ENCODE measurements around the gene GPR108. TPM values are rescaled to one million over a fixed set of nuclear protein-coding genes. Genes with fewer than 3 reads are reported as not detected.

The GPR108 gene
- total RNA-seq, 1 donor from 2014 or later: 22.5 TPM

DNA sequence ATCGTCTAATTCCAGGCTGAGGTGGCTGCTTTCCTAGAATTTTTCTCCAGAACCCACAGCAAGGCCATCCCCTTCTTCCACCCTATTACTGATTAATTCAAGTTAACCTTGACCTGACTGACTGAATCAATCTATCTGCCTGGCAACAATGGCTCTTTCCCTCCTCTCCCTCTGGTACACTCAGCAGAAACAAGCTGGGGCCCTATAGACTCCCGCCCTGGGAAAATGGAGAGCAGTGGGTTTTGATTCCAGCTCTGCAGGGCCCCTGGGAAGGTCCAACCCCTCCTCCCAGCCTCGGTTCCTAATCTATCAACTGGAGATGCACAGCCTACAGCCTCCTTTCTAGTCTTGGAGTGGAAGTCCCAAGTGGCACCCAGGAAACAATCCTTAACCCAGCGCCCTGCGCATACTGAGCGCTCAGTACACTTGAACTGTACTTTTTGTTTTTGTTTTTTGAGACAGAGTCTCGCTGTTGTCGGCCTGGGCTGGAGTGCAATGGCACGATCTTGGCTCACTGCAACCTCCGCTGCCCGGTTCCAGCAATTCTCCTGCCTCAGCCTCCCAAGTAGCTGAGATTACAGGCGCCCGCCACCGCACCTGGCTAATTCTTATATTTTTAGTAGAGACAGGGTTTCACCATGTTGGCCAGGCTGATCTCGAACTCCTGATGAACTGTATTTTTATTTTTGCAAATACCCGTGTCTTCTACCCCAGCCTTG, 11.7 kb downstream of the GPR108 start:
- no peak for DNase-seq (ENCODE audit: low spot score)

GRCh38 chr19:6724631-6725492, 12.5 kb downstream of the GPR108 start:
- DNase-seq (ENCODE audit: low spot score): no peak
- intact Hi-C loops (cut with DNase I): no loop called here

More for the DNA sequence above, 11.7 kb downstream of the GPR108 start:
- intact Hi-C loops (cut with DNase I): no loop called here

DNA sequence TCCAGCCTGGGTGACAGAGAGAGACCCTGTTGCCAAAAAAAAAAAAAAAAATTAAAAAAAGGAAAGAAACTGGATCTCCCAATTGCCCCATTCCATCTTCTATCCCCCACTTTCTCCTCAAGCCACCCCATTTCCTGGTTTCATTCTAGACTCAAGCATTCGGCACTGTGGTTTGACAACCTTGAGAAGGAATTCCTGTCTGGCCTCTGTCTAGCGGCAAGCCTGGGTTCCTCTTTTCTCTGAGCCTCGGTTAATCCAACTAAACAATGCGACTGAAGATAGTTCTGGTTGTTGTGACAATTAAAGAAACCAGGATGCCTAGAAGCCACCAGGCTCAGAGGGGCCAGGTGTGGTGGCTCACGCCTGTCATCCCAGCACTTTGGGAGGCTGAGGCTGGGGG, 13.6 kb downstream of the GPR108 start:
- no peak for DNase-seq (ENCODE audit: low spot score)
- intact Hi-C loops (cut with DNase I): no loop called here

DNA sequence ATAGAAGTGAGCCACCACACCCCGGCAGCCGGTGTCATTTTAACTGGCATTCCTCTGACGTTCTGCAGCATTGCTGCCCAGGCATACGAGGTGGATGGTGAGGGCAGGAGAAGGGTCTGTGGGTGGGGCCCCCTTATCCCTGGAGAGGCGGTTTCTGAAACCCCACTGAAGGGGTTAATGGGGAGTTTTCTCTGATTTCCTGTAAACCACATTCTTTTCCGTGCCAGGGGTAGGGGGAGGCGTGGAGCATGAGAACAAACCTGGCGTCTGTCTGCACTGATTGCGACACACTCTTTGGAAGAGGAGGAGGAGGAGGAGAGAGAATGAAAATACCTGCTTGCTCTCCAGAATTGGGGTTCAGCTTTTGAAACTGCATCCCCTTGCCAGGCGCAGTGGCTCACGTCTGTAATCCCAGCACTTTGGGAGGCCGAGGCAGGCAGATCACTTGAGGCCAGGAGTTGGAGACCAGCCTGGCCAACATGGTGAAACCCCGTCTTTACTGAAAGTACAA, 14.2 kb downstream of the GPR108 start:
- DNase-seq (ENCODE audit: low spot score): no peak
- intact Hi-C loops (cut with DNase I): no loop called here

GRCh38 chr19:6721773-6722172, 15.6 kb downstream of the GPR108 start:
- intact Hi-C loops (cut with DNase I): no loop called here
- no peak for DNase-seq (ENCODE audit: low spot score)

DNA sequence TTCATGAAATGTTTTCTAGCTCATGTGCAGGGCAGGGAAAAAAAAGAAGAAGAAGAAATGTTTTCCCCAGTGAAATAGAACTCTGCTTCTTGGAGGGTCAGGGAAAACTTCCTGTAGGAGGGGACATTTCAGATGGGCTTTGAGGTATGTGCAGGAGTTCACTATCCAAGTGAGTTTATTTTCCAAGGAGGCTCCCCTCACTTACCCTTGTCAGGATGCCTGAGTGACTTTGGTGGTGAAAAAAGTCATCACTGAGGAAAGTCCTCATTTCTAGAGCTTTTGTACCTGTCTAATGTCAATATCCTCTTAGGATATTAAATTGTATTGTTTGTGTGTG, 16.3 kb downstream of the GPR108 start:
- no peak for DNase-seq (ENCODE audit: low spot score)
- intact Hi-C loops (cut with DNase I): no loop called here

DNA sequence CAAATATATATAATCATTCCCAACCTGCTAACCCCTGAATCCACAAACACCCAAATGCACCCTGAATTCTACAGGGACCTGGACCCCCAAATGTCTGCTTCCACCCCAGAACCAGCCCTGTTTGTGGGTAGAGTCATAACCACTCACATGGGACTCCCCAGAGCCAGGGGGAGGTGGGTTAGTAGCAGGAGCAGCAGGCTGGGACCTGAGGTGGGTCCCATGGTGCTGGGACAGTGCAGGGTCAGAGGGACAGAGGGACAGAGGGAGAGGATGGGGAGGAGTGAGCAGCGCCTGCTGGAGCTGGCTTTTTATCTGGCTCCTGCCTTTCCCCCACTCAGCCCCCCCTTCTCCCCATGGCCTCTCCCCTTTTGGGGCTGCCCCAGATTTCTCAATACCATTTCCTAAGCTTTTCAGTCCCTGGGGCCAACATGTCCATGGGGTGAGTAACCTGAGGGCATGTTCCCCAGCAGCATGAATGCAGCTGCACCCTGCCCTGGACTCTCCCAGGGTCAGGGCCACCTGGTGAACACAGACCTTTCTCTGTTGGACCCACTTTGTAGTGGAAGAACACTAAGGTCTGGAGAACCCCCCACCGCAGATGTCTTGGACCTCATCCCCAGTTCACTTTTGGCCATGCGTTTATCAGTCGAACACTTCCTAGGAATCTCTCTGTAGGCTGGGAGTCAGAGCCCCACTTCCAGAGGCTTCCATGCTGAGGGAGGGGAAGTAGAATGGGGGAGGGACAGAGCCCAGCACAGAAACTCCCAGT, 16.8 kb downstream of the GPR108 start, which contains the start of gene C3:
Gene C3 (minus strand): TSS at position 282 of the 769 bp plus-strand sequence. CDS start 61 bp downstream, at position 221.
- intact Hi-C loops (cut with DNase I): no loop called here
- no peak for DNase-seq (ENCODE audit: low spot score)

- intact Hi-C loops (cut with DNase I): no loop called here
Observed at GRCh38 chr19:6719992-6720368, 17.4 kb downstream of the GPR108 start.

DNA sequence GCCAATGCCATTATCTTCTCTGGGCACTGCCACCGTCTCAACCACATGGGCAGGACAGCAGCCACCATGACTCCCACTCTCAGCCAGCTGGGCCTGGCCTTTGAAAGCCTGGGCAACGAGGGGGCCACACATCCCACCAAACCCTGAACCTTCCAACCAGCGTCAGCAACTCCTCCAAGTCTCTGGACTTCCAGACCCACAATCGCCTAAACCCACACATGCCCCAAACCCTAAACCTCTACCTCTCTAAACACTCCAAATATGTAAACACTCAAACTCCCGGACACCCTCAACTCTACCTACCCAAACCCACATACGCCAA, 17.9 kb downstream of the GPR108 start:
- no peak for DNase-seq (ENCODE audit: low spot score)
- intact Hi-C loops (cut with DNase I): no loop called here

More at GRCh38 chr19:6719992-6720368, 17.4 kb downstream of the GPR108 start:
- no peak for DNase-seq (ENCODE audit: low spot score)

- intact Hi-C loops (cut with DNase I): no loop called here
- DNase-seq (ENCODE audit: low spot score): no peak
Observed at GRCh38 chr19:6718741-6719539, 18.4 kb downstream of the GPR108 start.

DNA sequence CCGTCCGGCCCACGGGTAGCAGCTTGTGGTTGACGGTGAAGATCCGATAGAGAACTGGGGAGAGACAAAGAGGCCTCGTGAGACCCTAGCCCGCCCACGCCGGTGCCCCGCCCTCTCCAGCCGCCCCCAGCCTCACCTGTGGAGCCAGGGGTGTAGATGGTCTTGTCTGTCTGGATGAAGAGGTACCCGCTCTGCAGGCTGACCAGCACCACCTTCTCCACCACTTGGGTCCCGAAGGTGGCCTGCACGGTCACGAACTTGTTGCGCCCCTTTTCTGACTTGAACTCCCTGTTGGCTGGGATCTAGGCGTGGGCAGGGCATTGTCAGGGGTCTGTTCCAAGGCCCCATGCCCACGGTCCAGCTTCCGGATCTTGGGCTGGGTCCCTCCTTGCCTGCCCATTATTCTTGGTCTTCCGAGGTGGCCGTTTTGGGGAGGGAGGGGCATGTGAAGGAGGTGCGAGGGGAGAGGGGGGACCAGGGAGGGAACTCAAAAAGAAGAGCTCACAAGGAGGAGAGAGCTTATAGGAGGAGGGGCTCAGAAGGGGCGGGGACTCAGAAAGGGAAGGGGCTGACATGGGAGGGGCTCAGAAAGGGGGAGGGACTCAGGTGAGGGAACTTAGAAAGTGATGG, 19.2 kb downstream of the GPR108 start:
- intact Hi-C loops (cut with DNase I): no loop called here
- DNase-seq (ENCODE audit: low spot score): no peak

DNA sequence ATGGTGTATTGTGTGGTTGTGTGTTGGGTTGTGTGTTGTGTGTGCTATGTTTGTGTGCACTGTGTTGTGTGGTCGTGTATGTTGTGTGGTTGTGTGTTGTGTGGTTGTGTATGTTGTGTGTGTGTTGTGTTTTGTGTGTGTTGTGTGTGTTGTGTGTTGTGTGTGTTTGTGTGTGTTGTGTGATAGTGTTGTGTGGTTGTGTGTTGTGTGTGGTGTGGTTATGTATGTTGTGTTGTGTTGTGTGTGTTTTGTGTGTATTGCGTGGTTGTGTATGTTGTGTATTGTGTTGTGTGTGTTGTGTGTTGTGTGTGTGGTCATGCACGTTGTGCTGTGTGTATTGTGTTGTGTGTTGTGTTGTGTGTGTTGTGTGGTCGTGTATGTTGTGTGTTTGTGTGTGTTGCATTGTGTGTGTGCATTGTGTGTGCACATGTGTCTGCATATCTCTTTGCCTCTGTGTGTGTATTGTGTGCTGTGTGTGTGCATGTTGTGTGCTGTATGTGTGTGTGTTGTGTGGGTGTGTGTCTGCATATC, 19.9 kb downstream of the GPR108 start:
- no peak for DNase-seq (ENCODE audit: low spot score)
- intact Hi-C loops (cut with DNase I): no loop called here

DNA sequence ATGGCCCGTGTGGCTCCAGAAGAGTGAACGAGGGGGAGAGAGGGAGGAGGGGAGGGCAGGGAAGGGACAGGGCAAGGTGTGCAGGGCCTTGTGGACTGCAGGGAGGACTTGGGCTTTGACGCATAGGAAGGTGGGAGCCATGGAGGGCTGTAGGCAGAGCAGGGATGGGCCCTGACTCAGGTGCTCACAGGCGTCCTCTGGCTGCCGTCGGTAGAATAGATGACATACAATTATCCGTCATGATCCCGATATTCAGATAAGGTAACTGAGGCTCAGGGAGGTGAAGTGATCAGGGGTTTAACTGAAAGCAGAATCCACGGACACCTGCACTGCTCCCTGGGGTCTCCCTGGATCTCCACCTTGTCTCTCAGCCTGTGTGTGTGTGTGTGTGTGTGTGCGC, 20.3 kb downstream of the GPR108 start:
- intact Hi-C loops (cut with DNase I): no loop called here
- DNase-seq (ENCODE audit: low spot score): no peak

- no peak for DNase-seq (ENCODE audit: low spot score)
- intact Hi-C loops (cut with DNase I): no loop called here
Observed at GRCh38 chr19:6716610-6716970, 20.8 kb downstream of the GPR108 start.

GRCh38 chr19:6714749-6715555, 22.4 kb downstream of the GPR108 start:
- intact Hi-C loops (cut with DNase I): no loop called here
- DNase-seq (ENCODE audit: low spot score): no peak

DNA sequence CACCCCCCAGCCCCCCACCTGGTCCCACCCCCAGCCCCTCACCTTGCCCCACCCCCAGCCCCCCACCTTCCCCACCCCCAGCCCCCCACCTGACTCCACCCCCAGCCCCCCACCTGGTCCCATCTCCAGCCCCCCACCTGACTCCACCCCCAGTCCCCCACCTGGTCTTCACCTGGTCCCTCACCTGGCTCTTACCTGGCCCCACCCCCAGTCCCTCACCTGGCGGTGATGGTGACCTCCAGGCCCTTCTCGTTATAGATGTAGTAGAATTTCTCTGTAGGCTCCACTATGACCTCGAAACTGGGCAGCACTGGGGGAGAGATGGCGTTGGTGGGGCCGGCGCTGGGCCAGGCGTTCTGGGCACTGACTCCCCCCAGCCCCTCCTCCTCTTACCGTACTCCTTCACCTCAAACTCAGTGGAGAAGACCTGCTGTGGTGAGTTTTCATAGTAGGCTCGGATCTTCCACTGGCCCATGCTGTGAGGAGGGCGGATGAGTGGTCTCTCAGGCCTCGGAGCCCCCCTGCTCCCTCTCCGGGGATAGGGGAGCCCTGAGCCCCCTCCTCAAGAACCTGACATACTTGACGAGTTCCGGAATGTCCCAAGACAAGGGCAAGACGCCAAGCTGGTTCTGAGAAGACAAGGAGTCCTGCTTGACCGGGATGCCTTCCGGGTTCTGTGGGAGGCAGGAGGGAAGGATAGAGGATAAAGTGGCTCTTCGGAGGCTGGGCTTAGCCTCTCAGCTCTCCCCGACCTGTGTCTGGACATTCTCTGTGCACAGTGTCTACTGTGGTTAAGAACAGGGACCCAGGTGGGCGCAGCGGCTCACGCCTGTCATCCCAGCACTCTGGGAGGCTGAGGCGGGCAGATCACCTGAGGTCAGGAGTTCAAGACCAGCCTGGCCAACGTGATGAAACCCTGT, 23.3 kb downstream of the GPR108 start:
- intact Hi-C loops (cut with DNase I): no loop called here
- no peak for DNase-seq (ENCODE audit: low spot score)
